HG03064 (cell line): ENCODE data around the gene LAMB4.

Experiments
- ATAC-seq: cut with Tn5 transposase; IDR thresholded peaks from one replicate; pipeline ENCODE4 v1.9.1; 2021; ENCODE audit warnings: low read depth; ENCODE audit not compliant: unreplicated experiment

The LAMB4 gene

GRCh38 chr7:108017776-108018151, 112.4 kb downstream of the LAMB4 start:
- ATAC-seq, result no peak

GRCh38 chr7:108016841-108017775, 113.1 kb downstream of the LAMB4 start:
- no peak for ATAC-seq

- no peak for ATAC-seq
These were observed 114.4 kb downstream of the LAMB4 start for GRCh38 chr7:108015740-108016139.

- no peak for ATAC-seq
These were observed 115.1 kb downstream of the LAMB4 start for GRCh38 chr7:108014747-108015682.

- no peak for ATAC-seq
These were observed 115.9 kb downstream of the LAMB4 start for GRCh38 chr7:108014215-108014614.

- ATAC-seq, result no peak
These were observed 117.4 kb downstream of the LAMB4 start for GRCh38 chr7:108012499-108013430.

- ATAC-seq, result no peak
These were observed 119.8 kb downstream of the LAMB4 start for GRCh38 chr7:108010377-108010776.

- no peak for ATAC-seq
These were observed 120.3 kb downstream of the LAMB4 start for GRCh38 chr7:108009873-108010272.

- ATAC-seq, result no peak
These were observed 121.3 kb downstream of the LAMB4 start for GRCh38 chr7:108008827-108009226.

GRCh38 chr7:108008240-108008639, 121.9 kb downstream of the LAMB4 start:
- no peak for ATAC-seq

GRCh38 chr7:108007762-108008161, 122.4 kb downstream of the LAMB4 start:
- no peak for ATAC-seq

GRCh38 chr7:108007261-108007660, 122.9 kb downstream of the LAMB4 start:
- no peak for ATAC-seq

- ATAC-seq, result no peak
These were observed 125.7 kb downstream of the LAMB4 start for GRCh38 chr7:108004220-108005142.

- ATAC-seq, result no peak
These were observed 126.6 kb downstream of the LAMB4 start for GRCh38 chr7:108003599-108003935.

GRCh38 chr7:108002726-108003598, 127.2 kb downstream of the LAMB4 start, which contains the start of gene LAMB1:
LAMB1 (minus strand) TSS chr7:108003161; CDS start chr7:108002885, 276 bp downstream.
- ATAC-seq, result no peak

- ATAC-seq, result no peak
These were observed 128.1 kb downstream of the LAMB4 start for GRCh38 chr7:108001764-108002725.
